Midbrain (tissue), 1 donor: ENCODE results near the gene DSC2.
A peak's percentile ranks its signal among the peaks of the same experiment; 100 is the strongest.
"Not testable (repeated sequence)": the region's sequence is repeated elsewhere in the genome, so short reads cannot be mapped to it uniquely, and the experiment has no call there.

ENCODE experiments used
- DNase-seq: peaks from one replicate; lab custom pipeline; 2025; lab: John Stamatoyannopoulos, UW

The DSC2 gene

GRCh38 chr18:31102025-31102684, at the start of gene DSC2:
DSC2 (minus strand) TSS chr18:31102421; CDS start chr18:31101971, 450 bp downstream.
- DNase-seq: no peak

- DNase-seq: no peak
Observed at GRCh38 chr18:31149351-31149750, 47.1 kb upstream of the DSC2 start.

- no peak for DNase-seq
Observed at GRCh38 chr18:31148600-31148999, 46.4 kb upstream of the DSC2 start.

- no peak for DNase-seq
Observed at GRCh38 chr18:31146809-31147208, 44.6 kb upstream of the DSC2 start.

GRCh38 chr18:31143025-31143424, 40.8 kb upstream of the DSC2 start:
- no peak for DNase-seq

GRCh38 chr18:31138709-31139108, 36.5 kb upstream of the DSC2 start:
- DNase-seq: no peak

- DNase-seq: no peak
Observed at GRCh38 chr18:31134988-31135529, 32.8 kb upstream of the DSC2 start.

- DNase-seq: no peak
Observed at GRCh38 chr18:31129398-31130115, 27.3 kb upstream of the DSC2 start.

- no peak for DNase-seq
Observed at GRCh38 chr18:31125878-31126277, 23.7 kb upstream of the DSC2 start.

- DNase-seq: not testable (repeated sequence)
Observed at GRCh38 chr18:31123125-31123524, 20.9 kb upstream of the DSC2 start.

- no peak for DNase-seq
Observed at GRCh38 chr18:31120594-31120993, 18.4 kb upstream of the DSC2 start.

GRCh38 chr18:31116853-31117595, 14.8 kb upstream of the DSC2 start:
- no peak for DNase-seq

- no peak for DNase-seq
Observed at GRCh38 chr18:31112804-31113203, 10.6 kb upstream of the DSC2 start.

GRCh38 chr18:31105733-31106132, 3.5 kb upstream of the DSC2 start:
- DNase-seq: no peak

- DNase-seq: no peak
Observed at GRCh38 chr18:31104444-31104843, 2.2 kb upstream of the DSC2 start.

- DNase-seq: no peak
Observed at GRCh38 chr18:31103423-31103822, 1.2 kb upstream of the DSC2 start.

- no peak for DNase-seq
Observed at GRCh38 chr18:31102941-31103340, 720 bp upstream of the DSC2 start.

GRCh38 chr18:31101183-31102024, 817 bp downstream of the DSC2 start:
- DNase-seq: peak; percentile 25

- DNase-seq: no peak
Observed at GRCh38 chr18:31100436-31101182, 1.6 kb downstream of the DSC2 start.

GRCh38 chr18:31099450-31100230, 2.6 kb downstream of the DSC2 start:
- DNase-seq: no peak
